H1 (cell line): ENCODE results near the gene TMPRSS13. TPM values are rescaled to one million over a fixed set of nuclear protein-coding genes. Genes with fewer than 3 reads are reported as not detected.

ENCODE experiments used
- CTCF ChIA-PET: fragments of 300-600 bp; sonication (Branson Sonifier 250); formaldehyde crosslinking; loops from one replicate; lab custom pipeline; 2021; ENCODE audit not compliant: partially characterized antibody; lab: Charles Lee
- POLR2A ChIA-PET: fragments of 300-600 bp; sonication (Branson Sonifier 250); formaldehyde crosslinking; loops from one replicate; lab custom pipeline; 2021; ENCODE audit warnings: inconsistent platforms; ENCODE audit not compliant: partially characterized antibody; lab: Charles Lee
- DNase-seq, 2 experiments: peaks; one replicate each; pipeline versions ENCODE4 v3.0.0 to v3.0.0-alpha.2; 2010 to 2022; ENCODE audit warnings: low spot score in 2 of 2, low read depth in 1 of 2, mixed read lengths in 1 of 2
- FAIRE-seq: peaks from 2 replicates; lab custom pipeline; 2011; peaks lifted over from hg19 to GRCh38; lab: Jason Lieb, UNC
- H2AFZ ChIP-seq: 2 replicates; pipeline ENCODE4 v1.8.1; 2012; ENCODE audit warnings: low read length, inconsistent platforms
- H2AK5ac ChIP-seq: 2 replicates; pipeline ENCODE4 v1.6.1; 2013; ENCODE audit warnings: low read depth, low read length
- H2BK120ac ChIP-seq: replicated peaks from 2 replicates; pipeline ENCODE3; 2013; ENCODE audit warnings: low read depth, low read length, inconsistent platforms
- H2BK12ac ChIP-seq: 2 replicates; pipeline ENCODE4 v1.6.1; 2013; ENCODE audit warnings: low read depth, low read length
- H2BK15ac ChIP-seq: 2 replicates; pipeline ENCODE4 v1.6.1; 2013; ENCODE audit warnings: low read length
- H2BK20ac ChIP-seq: 2 replicates; pipeline ENCODE4 v1.6.1; 2013; ENCODE audit warnings: low read length
- H2BK5ac ChIP-seq: 2 replicates; pipeline ENCODE4 v1.6.1; 2013; ENCODE audit warnings: low read depth, low read length
- H3K14ac ChIP-seq: 2 replicates; pipeline ENCODE4 v1.6.1; 2013; ENCODE audit warnings: inconsistent platforms; ENCODE audit not compliant: insufficient read length
- H3K18ac ChIP-seq: 2 replicates; pipeline ENCODE4 v1.6.1; 2013; ENCODE audit warnings: low read length; ENCODE audit errors: extremely low read depth
- H3K23ac ChIP-seq: 2 replicates; pipeline ENCODE4 v1.6.1; 2013; ENCODE audit warnings: inconsistent platforms; ENCODE audit not compliant: insufficient read length
- H3K23me2 ChIP-seq: 2 replicates; pipeline ENCODE4 v1.6.1; 2013; ENCODE audit warnings: low read depth, low read length
- H3K27ac ChIP-seq: 2 replicates; pipeline ENCODE4 v1.6.1; 2011; ENCODE audit warnings: low read depth, low read length, inconsistent platforms
- H3K27me3 ChIP-seq, 4 experiments: replicated peaks in 1 of 4; 1 replicate in 1 of 4; 2 replicates in 3 of 4; pipeline versions ENCODE4 v1.6.1 to v1.8.1; 2011 to 2013; ENCODE audit warnings: low read length in 3 of 4, mild to moderate bottlenecking in 3 of 4, inconsistent platforms in 2 of 4, mixed read lengths in 2 of 4, moderate library complexity in 1 of 4; ENCODE audit not compliant: control insufficient read depth in 3 of 4, insufficient read depth in 3 of 4; ENCODE audit errors: extremely low read depth in 1 of 4
- H3K36me3 ChIP-seq, 4 experiments: 2 replicates each; pipeline versions ENCODE4 v1.6.1 to v1.8.1; 2011 to 2013; ENCODE audit warnings: mild to moderate bottlenecking in 4 of 4, low read length in 3 of 4, moderate library complexity in 2 of 4, control low read depth in 1 of 4, inconsistent platforms in 1 of 4; ENCODE audit not compliant: insufficient read depth in 4 of 4, control insufficient read depth in 2 of 4
- H3K4ac ChIP-seq: replicated peaks from 2 replicates; pipeline ENCODE3; 2013; ENCODE audit warnings: low read length, low read depth, mixed read lengths, inconsistent platforms; ENCODE audit not compliant: insufficient read length
- H3K4me1 ChIP-seq, 4 experiments: replicated peaks in 1 of 4; 1 replicate in 1 of 4; 2 replicates in 3 of 4; pipeline versions ENCODE4 v1.6.1 to v1.8.1; 2011 to 2013; ENCODE audit warnings: low read length in 3 of 4, inconsistent platforms in 2 of 4, mixed read lengths in 1 of 4; ENCODE audit not compliant: insufficient read depth in 4 of 4, control insufficient read depth in 3 of 4
- H3K4me2 ChIP-seq, 2 experiments: 2 replicates each; pipeline versions ENCODE4 v1.6.1 to v1.8.1; 2011 to 2013; ENCODE audit warnings: low read depth in 2 of 2, low read length in 2 of 2, control low read depth in 1 of 2, inconsistent platforms in 1 of 2, mild to moderate bottlenecking in 1 of 2; ENCODE audit not compliant: insufficient read depth in 1 of 2
- H3K4me3 ChIP-seq, 4 experiments: fragments of 200-600, 300-600 bp in 1 of 4; sonication (generic), shearing (Covaris generic), sonication (Bioruptor Twin) in 1 of 4; 2 replicates each; pipeline versions ENCODE4 v1.5.1 to v1.8.1; 2011 to 2016; ENCODE audit warnings: low read length in 4 of 4, low read depth in 3 of 4, control low read depth in 2 of 4, inconsistent platforms in 2 of 4, mild to moderate bottlenecking in 2 of 4, mixed read lengths in 1 of 4, moderate library complexity in 1 of 4; ENCODE audit not compliant: insufficient read depth in 2 of 4; ENCODE audit errors: extremely low read depth in 1 of 4
- H3K56ac ChIP-seq: replicated peaks from 2 replicates; pipeline ENCODE3; 2013; ENCODE audit warnings: low read depth, mild to moderate bottlenecking, mixed read lengths, low read length, inconsistent platforms; ENCODE audit not compliant: insufficient read length
- H3K79me1 ChIP-seq: 2 replicates; pipeline ENCODE4 v1.6.1; 2013; ENCODE audit warnings: low read depth, low read length, control low read depth
- H3K79me2 ChIP-seq, 2 experiments: 2 replicates each; pipeline versions ENCODE4 v1.6.1 to v1.8.1; 2012 to 2013; ENCODE audit warnings: low read length in 2 of 2, mild to moderate bottlenecking in 2 of 2, inconsistent platforms in 1 of 2; ENCODE audit not compliant: insufficient read depth in 2 of 2, control insufficient read depth in 1 of 2
- H3K9ac ChIP-seq, 4 experiments: replicated peaks in 1 of 4; 1 replicate in 1 of 4; 2 replicates in 3 of 4; pipeline versions ENCODE4 v1.6.1 to v1.8.1; 2011 to 2013; ENCODE audit warnings: low read depth in 3 of 4, low read length in 3 of 4, control low read depth in 2 of 4, mild to moderate bottlenecking in 2 of 4, moderate library complexity in 2 of 4, inconsistent platforms in 1 of 4; ENCODE audit errors: extremely low read depth in 1 of 4
- H3K9me3 ChIP-seq, 2 experiments: 2 replicates each; pipeline versions ENCODE4 v1.6.1 to v1.8.1; 2012 to 2013; ENCODE audit warnings: mild to moderate bottlenecking in 2 of 2, moderate library complexity in 2 of 2, control low read depth in 1 of 2, inconsistent platforms in 1 of 2, low read depth in 1 of 2, low read length in 1 of 2, mixed read lengths in 1 of 2; ENCODE audit not compliant: insufficient read depth in 2 of 2
- H4K20me1 ChIP-seq, 2 experiments: replicated peaks in 1 of 2; 2 replicates each; pipeline versions ENCODE3 to v1.8.1; 2011 to 2013; ENCODE audit warnings: inconsistent platforms in 2 of 2, low read length in 2 of 2, mild to moderate bottlenecking in 1 of 2; ENCODE audit not compliant: insufficient read depth in 2 of 2, control insufficient read depth in 1 of 2
- H4K5ac ChIP-seq: 2 replicates; pipeline ENCODE4 v1.6.1; 2013; ENCODE audit warnings: low read length, low read depth, mixed read lengths, inconsistent platforms; ENCODE audit not compliant: insufficient read length
- H4K8ac ChIP-seq: 2 replicates; pipeline ENCODE4 v1.8.0; 2013; ENCODE audit warnings: mild to moderate bottlenecking, moderate library complexity, low read length, inconsistent platforms; ENCODE audit not compliant: insufficient read depth; ENCODE audit errors: extremely low read depth
- H4K91ac ChIP-seq: replicated peaks from 2 replicates; pipeline ENCODE3; 2013; ENCODE audit warnings: low read length, mixed read lengths, inconsistent platforms; ENCODE audit not compliant: insufficient read length
- GTF2F1 ChIP-seq: IDR thresholded peaks from 2 replicates; pipeline ENCODE4 v1.6.1; 2012; ENCODE audit warnings: low read depth, low read length, improper control_type of control experiment, borderline replicate concordance
- SIN3A ChIP-seq, 2 experiments: IDR thresholded peaks in 1 of 2; conservative IDR thresholded peaks in 1 of 2; 2 replicates each; pipeline ENCODE4 v1.6.1; 2011 to 2012; ENCODE audit warnings: low read length in 2 of 2, improper control_type of control experiment in 1 of 2, low read depth in 1 of 2, mild to moderate bottlenecking in 1 of 2
- WGBS, 2 experiments: shearing (Covaris generic) in 1 of 2; methylation state at CpG; one replicate each; pipeline versions ENCODE4 v1.1.6 to v1.1.7; 2013 to 2015; ENCODE audit warnings: low lambda C conversion rate in 2 of 2, mixed read lengths in 2 of 2, inconsistent platforms in 1 of 2, low coverage in 1 of 2, missing lambda C conversion rate in 1 of 2; ENCODE audit not compliant: insufficient replicate concordance in 2 of 2, insufficient coverage in 1 of 2, insufficient read length in 1 of 2; ENCODE audit errors: extremely low coverage in 1 of 2, missing lambda C conversion rate in 1 of 2; 5-methylcytosine and 5-hydroxymethylcytosine counted together
- polyA plus RNA-seq, 7 experiments: library from polyadenylated mRNA; depleted of rRNA in 3 of 7; stranded (reverse) in 5 of 7; unstranded in 2 of 7; fragments of >200 nt in 5 of 7; fragments of 200-250 nt in 2 of 7; gene quantifications; 1 replicate in 5 of 7; 2 replicates in 1 of 7; 4 replicates in 1 of 7; pipeline versions ENCODE4 v1.2.1 to v1.2.3, GENCODE V29; 2011 to 2013; ENCODE audit warnings: missing spikeins in 2 of 7, mixed read lengths in 2 of 7
- total RNA-seq: library from RNA; stranded (reverse); fragmentation: NEBNext Ultra II Directional; extraction: Animal tissue kit (Norgen Biotek cat#: 25700); gene quantifications from 2 replicates; pipeline ENCODE4 v1.2.1, GENCODE V29; 2021

Gene TMPRSS13
- total and polyA plus RNA-seq, 2 of the 8 experiments (the other 6 are each of a cell fraction or from before 2014, with no cell fraction given), result 0.61 to 0.79 TPM

DNA sequence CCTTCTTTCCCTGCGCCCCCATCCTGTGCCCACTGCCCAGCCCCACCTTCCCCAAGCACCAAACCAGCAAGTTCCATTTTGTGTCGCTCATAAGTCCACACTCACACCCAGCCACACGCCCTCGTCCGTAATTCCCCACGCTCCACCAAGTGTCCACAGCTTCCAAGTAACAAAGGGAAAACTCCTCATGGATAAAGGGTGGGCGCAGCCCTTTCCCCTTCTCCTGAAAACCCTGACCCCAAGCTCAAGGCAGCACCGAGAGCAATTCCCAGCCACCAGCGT, 53.2 kb downstream of the TMPRSS13 start:
- H4K8ac ChIP-seq, result peak overlapping the region; percentile 83
- H2AFZ ChIP-seq, result peak overlapping the region; percentile 26; the same call in 1 of the 2 replicates
- H3K79me1 ChIP-seq, result peaks cover 9% of the 10 kb centered on the region
- H4K20me1 ChIP-seq, result peaks cover 2 to 6% of the 10 kb centered on the region in 2 experiments
- H3K18ac ChIP-seq, result peak overlapping the region; percentile 96
- H2BK15ac ChIP-seq, result peak overlapping the region; percentile 88; the same call in 1 of the 2 replicates
- H3K9ac ChIP-seq, result peak overlapping the region in 3 of 4 experiments; percentile 26 to 77 (median 75); a peak in 6 of 7 replicates
- no peak overlapping the region for H3K23ac ChIP-seq
- 0 out of 2 replicates have a peak overlapping the region, but pooled peaks have one; percentile 47 for H2AK5ac ChIP-seq
- H3K79me2 ChIP-seq, result peaks cover 0 to 32% of the 10 kb centered on the region in 2 experiments; a peak in 1 of 4 replicates
- peak overlapping the region; percentile 47 for H4K91ac ChIP-seq
- H2BK5ac ChIP-seq, result peak overlapping the region; percentile 52; the same call in 1 of the 2 replicates
- H2BK20ac ChIP-seq, result no peak overlapping the region
- TF ChIP-seq SIN3A (conservative IDR thresholded peaks at IDR 0.05 in 1 of 2, IDR thresholded peaks at IDR 0.05 in 1 of 2; ENCODE audit: low read depth in 1 of 2, low read length in 2 of 2) (0 out of 4 replicates have a peak, but pooled peaks of 1 of the 2 experiments have one; percentile 8), GTF2F1 (no peak)
- peak overlapping the region; percentile 99 to 100 for H3K4me2 ChIP-seq
- 0 out of 2 replicates have a peak overlapping the region, but pooled peaks have one; percentile 27 for H2BK12ac ChIP-seq
- H3K27me3 ChIP-seq, result peaks cover 0 to 17% (median 15%) of the 10 kb centered on the region in 4 experiments; a peak in 4 of 7 replicates
- H3K23me2 ChIP-seq, result peaks cover 25% of the 10 kb centered on the region
- H4K5ac ChIP-seq, result peak overlapping the region; percentile 18
- ChIA-PET CTCF (interaction anchor here (1.0 to 4.7 kb wide), 7 partner anchors 10 to 68 kb away, joined by 3 to 30 read pairs (median 4); no protein-coding TSS in a partner anchor), POLR2A (interaction anchor here (0.7 to 1.9 kb wide), 7 partner anchors 14 to 704 kb away, joined by 3 to 12 read pairs (median 3); no protein-coding TSS in a partner anchor)
- no peaks in the 10 kb centered on the region for H3K9me3 ChIP-seq
- peak overlapping the region; percentile 86 to 96 (median 87) for H3K4me3 ChIP-seq
- peak overlapping the region; percentile 44 for H3K4ac ChIP-seq
- H3K14ac ChIP-seq, result peak overlapping the region; percentile 95
- FAIRE-seq (no peak), DNase-seq (no peak)
- H2BK120ac ChIP-seq, result no peak overlapping the region
- WGBS, 2 experiments, result 1% methylated on average over 8 of the region's 9 CpGs; no CpG with 5 or more reads in 1 of the 2 experiments
- H3K4me1 ChIP-seq, result peaks cover 9 to 27% (median 22%) of the 10 kb centered on the region in 4 experiments
- no peak overlapping the region for H3K27ac ChIP-seq
- H3K36me3 ChIP-seq, result no peaks in the 10 kb centered on the region
- H3K56ac ChIP-seq, result no peak overlapping the region
